ACHN (cell line): ENCODE data around the gene ECT2.
A peak's percentile ranks its signal among the peaks of the same experiment; 100 is the strongest.
"Not testable (repeated sequence)": the region's sequence is repeated elsewhere in the genome, so short reads cannot be mapped to it uniquely, and the experiment has no call there.

ENCODE experiments used
- DNase-seq: peaks from one replicate; pipeline ENCODE4 v3.0.0-alpha.2; 2015
- in situ Hi-C: cut with HindIII; loops from 2 replicates; pipeline ENCODE4 v1.10.0; 2017; ENCODE audit warnings: low sequenced_read_pairs, low pct_ligation_motif_present, low pct_unique_long_range_greater_than_20kb

The ECT2 gene, protein sequence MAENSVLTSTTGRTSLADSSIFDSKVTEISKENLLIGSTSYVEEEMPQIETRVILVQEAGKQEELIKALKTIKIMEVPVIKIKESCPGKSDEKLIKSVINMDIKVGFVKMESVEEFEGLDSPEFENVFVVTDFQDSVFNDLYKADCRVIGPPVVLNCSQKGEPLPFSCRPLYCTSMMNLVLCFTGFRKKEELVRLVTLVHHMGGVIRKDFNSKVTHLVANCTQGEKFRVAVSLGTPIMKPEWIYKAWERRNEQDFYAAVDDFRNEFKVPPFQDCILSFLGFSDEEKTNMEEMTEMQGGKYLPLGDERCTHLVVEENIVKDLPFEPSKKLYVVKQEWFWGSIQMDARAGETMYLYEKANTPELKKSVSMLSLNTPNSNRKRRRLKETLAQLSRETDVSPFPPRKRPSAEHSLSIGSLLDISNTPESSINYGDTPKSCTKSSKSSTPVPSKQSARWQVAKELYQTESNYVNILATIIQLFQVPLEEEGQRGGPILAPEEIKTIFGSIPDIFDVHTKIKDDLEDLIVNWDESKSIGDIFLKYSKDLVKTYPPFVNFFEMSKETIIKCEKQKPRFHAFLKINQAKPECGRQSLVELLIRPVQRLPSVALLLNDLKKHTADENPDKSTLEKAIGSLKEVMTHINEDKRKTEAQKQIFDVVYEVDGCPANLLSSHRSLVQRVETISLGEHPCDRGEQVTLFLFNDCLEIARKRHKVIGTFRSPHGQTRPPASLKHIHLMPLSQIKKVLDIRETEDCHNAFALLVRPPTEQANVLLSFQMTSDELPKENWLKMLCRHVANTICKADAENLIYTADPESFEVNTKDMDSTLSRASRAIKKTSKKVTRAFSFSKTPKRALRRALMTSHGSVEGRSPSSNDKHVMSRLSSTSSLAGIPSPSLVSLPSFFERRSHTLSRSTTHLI

DNA sequence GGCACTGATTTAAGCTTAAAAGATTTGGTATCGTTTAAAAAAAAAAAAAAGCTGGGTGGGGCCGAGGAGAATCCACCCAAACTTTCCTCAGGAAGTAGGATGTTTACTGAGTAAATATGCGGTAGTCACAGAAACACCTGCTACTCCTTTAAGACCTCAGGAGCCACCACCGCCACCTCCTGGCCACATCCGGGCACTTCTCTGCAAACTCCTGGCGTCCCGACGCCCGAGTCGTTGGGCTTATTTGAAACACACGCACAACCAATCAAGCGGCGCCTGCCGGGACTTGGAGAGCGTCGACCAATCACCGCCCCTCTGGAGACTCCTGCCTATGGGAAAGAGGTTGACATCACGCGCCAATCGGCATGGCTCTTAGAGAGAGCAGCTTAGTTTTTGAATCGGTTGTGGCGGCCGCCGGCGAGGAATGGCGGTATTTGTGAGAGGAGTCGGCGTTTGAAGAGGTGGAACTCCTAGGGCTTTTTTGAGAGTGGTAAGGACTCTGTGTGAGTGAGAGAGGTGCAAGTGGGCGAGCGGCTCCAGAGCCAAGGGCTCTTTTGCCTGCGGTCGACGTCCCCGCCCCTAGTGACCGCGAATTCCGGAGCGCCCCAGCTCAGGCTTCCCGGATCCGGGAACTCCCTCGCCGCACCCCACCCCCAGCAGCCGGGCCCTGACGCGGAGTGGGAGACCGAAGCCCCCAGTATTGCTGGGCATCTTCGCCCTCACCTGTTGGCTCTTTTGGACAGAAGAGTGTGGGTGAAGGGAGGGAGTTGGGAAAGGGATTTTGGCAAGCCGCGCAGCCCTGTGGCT lies at the start of gene ECT2:
TSS of gene ECT2 (plus strand) at position 359 of the 807 bp plus-strand sequence. CDS start 3,805 bp downstream, outside the sequence.
- peak; percentile 99 for DNase-seq
- in situ Hi-C loops: no loop called here

DNA sequence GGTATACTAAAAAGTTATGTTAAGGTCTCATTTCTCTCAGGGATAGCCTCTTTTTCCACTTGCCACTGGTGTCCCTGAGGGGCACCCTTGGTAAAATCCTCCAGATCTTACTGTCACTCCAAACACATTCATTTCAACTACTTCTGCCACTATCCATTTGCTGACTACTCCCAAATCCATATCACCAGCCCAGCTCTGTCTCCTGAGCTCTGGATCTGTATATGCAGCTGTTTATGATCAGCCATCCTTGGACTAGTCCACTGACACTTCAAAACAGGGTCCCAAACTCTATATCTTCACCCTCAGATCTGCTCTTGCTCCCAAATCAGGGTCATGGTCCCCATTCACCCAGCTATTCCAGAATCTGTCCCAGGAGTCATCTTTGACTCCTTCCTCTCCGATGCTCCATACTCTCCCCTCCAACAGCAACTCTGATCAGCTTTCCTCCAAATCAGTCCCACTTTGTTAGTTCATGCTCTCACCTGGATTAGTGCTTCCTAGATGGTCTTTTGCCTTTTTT lies 49.5 kb upstream of the ECT2 start:
- in situ Hi-C loops: no loop called here
- no peak for DNase-seq

DNA sequence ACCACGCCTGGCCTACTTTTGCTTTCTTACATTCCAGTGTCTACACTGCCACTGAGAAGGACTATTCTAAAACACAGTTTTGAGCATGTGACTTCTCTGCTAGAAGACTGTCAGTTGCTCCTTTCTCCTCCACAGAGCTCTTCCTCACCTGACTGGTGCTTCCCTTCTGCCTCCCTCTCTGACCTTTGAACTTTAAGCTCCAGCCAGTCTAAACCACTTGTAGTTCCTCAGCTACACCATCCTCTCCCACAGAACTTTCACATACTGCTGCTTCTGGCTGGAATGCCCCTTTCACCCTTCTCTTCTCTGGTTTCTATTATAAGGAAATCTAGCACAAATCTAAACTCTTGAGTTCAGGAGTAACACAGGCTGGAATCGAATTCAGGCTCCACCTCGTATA lies 48.8 kb upstream of the ECT2 start:
- DNase-seq: no peak
- in situ Hi-C loops: no loop called here

DNA sequence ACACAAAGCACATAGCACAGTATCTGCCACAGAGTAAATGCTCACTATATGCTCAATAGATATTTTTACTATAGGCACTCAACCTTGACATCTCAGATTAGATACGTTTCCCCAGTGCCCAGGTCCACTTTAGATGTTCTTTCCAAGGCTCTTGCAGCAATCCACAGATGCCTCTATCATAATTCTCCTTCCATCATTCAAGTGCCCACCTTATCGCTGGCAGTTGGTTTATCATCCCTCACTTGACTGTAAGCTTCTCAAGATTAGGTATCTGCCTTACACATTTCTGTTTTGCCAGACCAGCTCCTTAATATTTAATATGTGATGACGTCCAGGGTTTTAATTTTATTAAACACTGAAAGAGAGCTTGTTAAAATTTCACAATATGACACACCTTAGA lies 48.3 kb upstream of the ECT2 start:
- DNase-seq: no peak
- in situ Hi-C loops: no loop called here

DNA sequence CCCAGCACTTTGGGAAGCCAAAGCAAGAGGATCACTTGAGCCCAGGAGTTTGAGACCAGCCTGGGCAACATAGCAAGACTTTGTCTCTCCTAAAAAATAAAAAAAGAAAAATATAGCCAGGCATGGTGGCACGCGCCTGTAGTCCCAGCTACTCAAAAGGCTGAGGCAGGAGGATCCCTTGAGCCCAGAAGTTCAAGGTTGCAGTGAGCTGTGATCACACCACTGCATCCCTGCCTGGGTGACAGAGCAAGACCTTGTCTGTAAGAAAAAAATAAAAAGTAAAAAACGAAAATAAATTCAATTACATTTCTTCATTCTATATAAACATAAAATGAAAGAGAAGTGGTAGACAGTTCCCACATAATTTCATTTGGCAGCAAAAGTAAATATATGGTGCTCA lies 47.8 kb upstream of the ECT2 start:
- in situ Hi-C loops, DNase-seq: not testable (repeated sequence)

DNA sequence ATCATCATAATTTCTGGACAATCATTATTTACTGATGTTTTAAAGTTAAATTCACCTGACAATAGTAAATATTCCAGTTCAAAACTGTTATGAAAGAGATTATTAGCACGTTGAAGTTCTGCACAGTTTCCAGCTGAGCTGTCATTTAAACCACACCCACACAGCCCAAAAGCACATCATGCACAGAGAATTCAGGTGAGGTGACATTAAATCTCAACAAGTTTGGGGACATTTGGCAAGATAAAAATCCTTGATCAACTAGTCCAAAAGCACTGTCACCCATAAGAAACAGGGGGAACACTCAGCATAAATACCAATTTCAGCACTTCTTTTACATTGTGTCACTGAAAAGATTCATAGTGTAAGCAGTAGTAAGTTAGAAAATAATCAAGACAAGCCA lies 46.5 kb upstream of the ECT2 start:
- in situ Hi-C loops: no loop called here

DNA sequence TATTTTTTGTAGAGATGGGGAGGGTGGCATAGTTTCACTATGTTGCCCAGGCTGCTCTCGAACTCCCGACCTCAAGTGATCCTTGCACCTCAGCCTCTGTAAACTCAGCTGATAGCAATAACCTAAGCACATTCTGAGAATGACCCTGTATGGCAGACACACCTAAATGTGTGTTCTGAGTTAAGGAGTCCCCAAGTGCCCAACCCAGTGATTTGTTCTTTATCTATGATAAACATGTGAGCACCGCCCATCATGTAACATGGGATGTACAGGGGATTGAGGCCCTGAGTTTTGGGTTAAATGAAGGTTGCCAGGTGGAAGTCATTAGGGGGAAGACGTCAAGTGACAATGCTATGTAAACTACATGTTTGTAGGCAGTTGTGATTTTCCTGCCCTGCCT lies 45.4 kb upstream of the ECT2 start:
- no peak for DNase-seq
- in situ Hi-C loops: no loop called here

More for the DNA sequence above, 46.5 kb upstream of the ECT2 start:
- no peak for DNase-seq

DNA sequence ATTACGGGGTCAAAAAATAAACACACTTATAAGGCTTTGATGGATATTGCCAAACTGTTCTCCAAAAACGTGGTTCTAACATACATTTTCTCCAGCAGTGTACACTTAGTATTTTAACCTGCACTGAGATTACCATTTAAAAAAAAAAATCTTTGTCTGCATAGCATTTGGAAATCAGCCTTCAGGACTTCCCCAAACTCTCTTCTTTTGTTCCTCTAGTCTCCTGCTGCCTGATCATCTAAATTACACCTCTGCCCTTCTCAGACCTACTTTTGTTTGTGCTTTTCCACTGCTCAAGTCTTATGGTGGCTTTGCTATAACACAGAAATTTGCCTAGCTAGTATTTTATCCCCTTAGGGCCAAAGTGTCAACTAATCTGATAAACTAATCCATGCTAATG lies 43.5 kb upstream of the ECT2 start:
- in situ Hi-C loops: no loop called here
- DNase-seq: no peak

DNA sequence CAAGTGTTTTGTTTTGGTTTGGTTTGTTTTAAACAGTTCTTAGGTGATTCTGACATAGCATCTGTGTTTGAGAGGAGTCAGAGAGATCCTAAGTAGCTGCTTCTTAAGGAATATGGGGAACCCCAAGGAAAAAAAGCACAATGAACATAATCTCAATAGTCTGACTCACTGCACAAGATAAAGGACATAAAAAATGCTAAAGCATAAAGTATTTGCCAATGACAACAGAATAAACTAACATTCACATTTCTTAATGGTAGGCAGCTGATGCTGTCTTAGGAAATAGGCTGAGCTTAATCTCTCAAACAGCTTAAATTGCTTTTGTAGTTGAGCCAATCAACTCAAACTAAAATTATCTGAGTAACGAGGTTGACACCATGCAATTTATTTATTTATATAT lies 42.6 kb upstream of the ECT2 start:
- DNase-seq: no peak

DNA sequence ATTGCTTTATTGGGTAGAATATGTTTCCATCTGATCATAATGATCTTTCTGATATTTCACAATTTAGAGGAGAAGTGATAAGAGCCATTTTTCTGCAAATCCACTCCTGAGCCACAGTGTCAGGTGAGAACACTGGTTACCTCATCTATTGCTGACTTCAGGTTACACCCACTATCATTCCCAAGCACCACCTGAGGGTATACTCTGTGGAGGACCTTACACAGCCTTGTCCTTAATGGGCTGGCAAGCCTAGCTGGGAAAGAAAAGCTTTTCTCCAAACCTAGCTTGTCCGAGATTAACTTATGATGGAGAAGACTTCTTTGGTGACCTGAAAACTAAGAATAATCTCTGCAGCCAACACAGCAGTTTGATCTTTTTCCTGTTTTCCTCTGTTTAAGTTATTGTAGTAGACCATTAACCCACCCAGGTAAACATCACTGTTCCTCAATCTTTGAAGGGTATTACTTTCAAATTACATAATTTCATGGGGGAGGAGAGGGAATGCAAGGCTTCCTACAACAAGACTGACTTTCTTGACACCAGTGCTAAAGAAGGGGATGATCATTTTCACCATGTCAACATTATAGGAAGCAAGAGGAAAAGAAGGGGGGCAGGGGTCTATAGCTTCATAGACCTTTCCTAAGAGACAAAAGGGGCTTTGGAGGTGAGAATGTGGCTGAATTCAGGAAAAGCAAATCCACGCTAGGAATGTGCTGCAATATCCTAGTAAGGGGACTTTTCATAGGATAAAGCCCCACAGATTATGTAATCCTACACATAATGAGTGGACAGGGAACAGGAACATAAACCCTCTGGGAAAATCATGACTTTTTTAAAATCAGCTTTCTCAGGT lies 41.4 kb upstream of the ECT2 start:
- no peak for DNase-seq
- in situ Hi-C loops: no loop called here

More for the DNA sequence above, 42.6 kb upstream of the ECT2 start:
- in situ Hi-C loops: no loop called here

DNA sequence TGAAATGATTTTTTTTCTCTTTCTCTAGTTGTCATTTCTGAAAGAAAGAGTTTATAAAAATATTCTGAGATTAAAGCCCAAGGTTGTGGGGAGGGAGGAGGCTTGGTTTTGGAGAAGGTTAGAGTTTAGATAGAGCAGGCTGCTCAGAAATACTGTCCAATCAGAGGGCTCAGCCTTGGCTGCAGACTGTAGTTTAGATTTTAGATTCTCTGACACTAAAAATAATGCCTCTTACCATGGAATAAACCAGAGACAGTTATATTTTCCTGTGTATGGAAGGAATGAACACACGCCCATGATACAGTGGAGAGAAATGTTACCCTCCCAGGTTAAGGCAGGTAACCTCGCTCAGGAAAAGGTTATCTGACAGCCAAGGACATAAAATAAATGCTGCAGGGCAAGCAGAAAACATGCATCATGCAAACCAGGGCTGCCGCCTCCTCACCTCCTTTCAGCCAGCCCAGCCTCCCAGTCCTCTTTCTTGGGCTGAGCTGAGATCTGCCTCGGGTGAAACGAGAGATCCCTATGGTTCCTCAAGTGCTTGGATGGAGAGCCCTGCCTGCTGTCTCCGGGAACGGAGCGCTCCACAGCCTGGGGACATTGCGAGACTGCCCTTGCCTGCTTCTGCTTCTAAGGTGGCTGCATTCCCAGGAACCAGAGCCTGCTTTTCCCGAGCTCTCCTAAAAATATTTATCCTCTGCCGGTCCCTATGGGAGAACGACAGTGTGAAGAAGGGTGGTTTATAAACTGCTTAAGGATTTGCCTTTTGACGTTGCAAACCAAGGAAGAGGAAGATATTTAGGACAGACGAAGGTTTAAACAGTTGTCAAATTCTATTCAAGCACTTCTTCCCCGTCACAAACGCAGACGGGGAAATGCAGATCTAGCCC lies 40.5 kb upstream of the ECT2 start:
- no peak for DNase-seq
- in situ Hi-C loops: no loop called here

DNA sequence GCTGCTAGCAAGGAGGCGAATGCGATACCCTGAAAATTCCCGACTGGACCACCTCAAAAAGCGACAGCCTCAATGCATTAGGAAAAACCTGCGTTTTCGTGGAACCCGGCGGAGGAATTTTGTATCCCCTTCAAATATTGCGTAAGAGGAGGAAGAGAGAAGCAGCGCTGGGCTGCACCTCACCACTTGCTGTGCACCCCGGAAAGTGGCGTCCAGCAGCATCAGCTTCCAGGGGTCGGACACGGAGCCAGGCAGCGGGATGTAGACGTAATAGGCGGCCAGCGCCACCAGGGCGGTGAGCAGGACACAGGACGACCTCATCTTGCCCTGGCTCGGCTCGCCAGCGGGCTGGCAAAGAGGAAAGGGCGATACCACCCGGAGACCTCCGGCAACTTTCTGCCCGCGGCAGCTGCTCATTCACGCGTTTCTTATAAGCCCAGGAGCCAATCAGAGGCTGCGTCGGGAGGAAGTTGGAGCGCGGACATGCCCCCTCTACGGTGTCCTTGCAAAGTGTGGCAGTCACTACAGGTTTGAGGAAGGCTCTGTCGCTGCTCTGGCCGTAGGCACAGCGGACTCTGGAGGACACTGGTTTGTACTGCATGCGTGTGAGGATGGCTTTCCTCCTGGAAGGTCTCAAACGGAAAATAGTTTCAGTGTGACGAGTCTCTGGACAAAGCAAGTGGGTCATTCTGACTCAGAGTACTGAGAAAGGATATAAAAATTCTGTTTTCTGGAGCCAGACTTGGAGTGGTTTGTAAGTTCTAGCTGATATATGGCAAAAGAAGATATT lies 39.7 kb upstream of the ECT2 start, which contains the start of gene NCEH1:
TSS of gene NCEH1 (minus strand) at position 404 of the 790 bp plus-strand sequence. CDS start at position 321, 83 bp downstream.
- peak; percentile 98 for DNase-seq
- in situ Hi-C loops: no loop called here

DNA sequence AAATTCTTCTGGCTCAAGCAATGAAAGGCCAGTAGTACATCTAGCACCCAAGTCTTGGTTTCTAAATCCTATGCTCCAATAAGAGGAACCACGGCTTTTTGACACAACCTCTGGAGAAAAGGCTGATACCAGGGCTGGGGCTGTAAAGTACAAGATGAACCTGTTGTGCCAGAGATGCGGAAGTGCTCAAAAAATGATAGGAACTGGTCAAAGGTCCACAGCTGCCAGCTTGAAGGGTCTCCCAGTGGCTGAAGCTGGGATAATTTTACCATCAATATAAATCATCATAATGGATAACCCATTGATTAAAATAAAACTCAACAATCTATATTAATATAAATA lies 39.1 kb upstream of the ECT2 start:
- peak; percentile 74 for DNase-seq
- in situ Hi-C loops: no loop called here

DNA sequence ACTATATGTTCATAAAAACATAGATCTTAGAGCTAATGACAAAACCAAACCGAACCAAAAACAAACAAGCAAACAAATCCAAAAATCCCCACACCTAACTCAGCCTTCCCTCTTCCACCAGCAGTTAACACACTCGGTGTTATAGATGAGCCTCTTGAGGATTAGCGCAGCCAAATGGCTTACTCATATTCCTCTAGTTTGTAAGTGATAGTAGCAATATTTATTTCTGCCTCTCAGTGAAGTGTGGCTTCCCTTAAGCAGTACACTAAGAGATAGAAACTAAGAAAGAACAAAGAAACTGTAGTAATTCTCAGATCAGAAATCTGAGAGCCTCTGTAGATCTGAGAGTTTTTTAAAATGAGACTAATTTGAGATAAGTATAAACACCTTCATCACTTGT lies 37.2 kb upstream of the ECT2 start:
- in situ Hi-C loops: no loop called here
- no peak for DNase-seq

DNA sequence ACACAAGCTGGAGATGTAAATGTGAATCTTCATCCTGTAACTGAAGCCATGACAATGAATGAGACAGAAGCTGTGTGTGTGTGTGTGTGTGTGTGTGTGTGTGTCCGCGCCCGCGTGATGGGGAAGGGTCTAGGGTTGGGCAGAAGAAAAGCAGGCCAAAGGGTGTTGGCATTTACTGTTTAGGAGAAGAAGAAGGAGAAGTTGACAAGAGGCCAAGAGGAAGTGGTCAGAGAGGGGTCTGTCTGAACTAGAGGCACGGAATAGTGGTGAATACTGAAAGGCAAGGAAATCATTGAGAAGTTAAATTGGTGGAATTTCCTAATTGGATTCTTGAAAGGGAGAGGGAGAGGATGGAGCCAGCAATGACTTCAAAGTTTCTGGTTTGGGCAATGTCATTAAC lies 34.0 kb upstream of the ECT2 start:
- in situ Hi-C loops: no loop called here
- DNase-seq: no peak

DNA sequence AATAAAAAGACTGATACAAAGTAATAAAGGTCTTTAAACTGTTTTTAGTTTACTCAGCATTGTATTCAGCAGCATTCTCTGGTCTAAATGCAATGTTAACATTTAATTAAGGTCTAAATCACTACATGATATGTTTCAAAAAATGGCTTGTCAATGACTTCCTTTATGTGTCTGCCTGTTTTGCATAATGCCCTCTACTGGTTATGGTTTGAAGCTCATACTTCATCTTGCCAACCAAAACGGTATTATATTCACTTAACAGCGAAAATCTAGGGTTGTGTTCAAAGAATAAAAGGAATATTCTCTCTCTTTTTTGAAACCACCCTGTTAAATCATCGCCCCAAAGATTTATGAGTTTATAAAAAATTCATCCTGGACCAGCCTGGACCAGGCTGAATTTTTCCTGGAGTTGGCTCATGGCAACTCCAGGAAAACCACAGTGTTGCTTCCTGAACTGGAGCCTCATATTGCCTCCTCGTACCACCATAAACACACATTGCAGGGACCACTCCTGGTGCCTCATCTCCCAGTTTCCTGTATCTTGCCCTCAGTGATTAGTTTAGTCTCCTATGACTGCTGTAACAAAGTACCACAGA lies 32.9 kb upstream of the ECT2 start:
- in situ Hi-C loops: no loop called here
- DNase-seq: peak; percentile 39
